A549 (cell line): Measurements from ENCODE around the gene TEC.

Experiments
- EP300 ChIP-seq, 2 experiments: fragments of >200 bp; sonication (Bioruptor Twin); formaldehyde crosslinking; IDR thresholded peaks; 2 replicates in 1 of 2; 3 replicates in 1 of 2; pipeline ENCODE4 v1.6.1; 2016 to 2017
- GATA3 ChIP-seq: IDR thresholded peaks from 2 replicates; pipeline ENCODE4 v1.6.1; 2012; ENCODE audit warnings: borderline replicate concordance
- JUN ChIP-seq, 2 experiments: fragments of >200 bp; sonication (Bioruptor Twin); formaldehyde crosslinking; IDR thresholded peaks; 2 replicates in 1 of 2; 3 replicates in 1 of 2; pipeline ENCODE4 v1.6.1; 2016 to 2017
- KDM1A ChIP-seq: fragments of 200-600 bp; sonication (generic); IDR thresholded peaks from 2 replicates; pipeline ENCODE4 v1.6.1; 2016; ENCODE audit warnings: low read depth, mild to moderate bottlenecking
- NFE2L2 ChIP-seq: fragments of 150-350 bp; conservative IDR thresholded peaks from 2 replicates; pipeline ENCODE4 v1.6.1; 2014; ENCODE audit warnings: low read length
- POLR2A ChIP-seq: IDR thresholded peaks from 2 replicates; pipeline ENCODE4 v1.6.1; 2012; ENCODE audit warnings: mild to moderate bottlenecking, low read length
- RAD21 ChIP-seq, 2 experiments: fragments of >200 bp in 1 of 2; sonication (Bioruptor Twin) in 1 of 2; formaldehyde crosslinking in 1 of 2; IDR thresholded peaks in 1 of 2; conservative IDR thresholded peaks in 1 of 2; 2 replicates in 1 of 2; 3 replicates in 1 of 2; pipeline ENCODE4 v1.6.1; 2012 to 2018; ENCODE audit warnings: inconsistent platforms in 1 of 2
- RFX5 ChIP-seq: fragments of 450-650 bp; IDR thresholded peaks from 2 replicates; pipeline ENCODE4 v1.7.1; 2014; ENCODE audit warnings: antibody characterized with exemption, mild to moderate bottlenecking, moderate library complexity
- SMC3 ChIP-seq: fragments of >200 bp; sonication (Bioruptor Twin); formaldehyde crosslinking; IDR thresholded peaks from 3 replicates; pipeline ENCODE4 v1.6.1; 2018; ENCODE audit warnings: inconsistent platforms
- ZFP36 ChIP-seq: fragments of 450-650 bp; IDR thresholded peaks from 2 replicates; pipeline ENCODE4 v1.6.1; 2014; ENCODE audit warnings: borderline replicate concordance; ENCODE audit not compliant: partially characterized antibody
- ZSCAN20 ChIP-seq: fragments of 250-450 bp; sonication (Bioruptor Pico); IDR thresholded peaks from 2 replicates; pipeline ENCODE4 v1.8.0; 2022; ENCODE audit warnings: mild to moderate bottlenecking, moderate library complexity
- TF ChIP-seq, protein P1 (sequence below): fragments of >200 bp; sonication (Bioruptor Twin); formaldehyde crosslinking; IDR thresholded peaks from 3 replicates; pipeline ENCODE4 v1.5.1; 2016
- TF ChIP-seq, protein P2 (sequence below): fragments of 250-450 bp; sonication (Bioruptor Pico); IDR thresholded peaks from 2 replicates; pipeline ENCODE4 v1.5.0; 2021; ENCODE audit warnings: mild to moderate bottlenecking, moderate library complexity, borderline replicate concordance

DNA sequence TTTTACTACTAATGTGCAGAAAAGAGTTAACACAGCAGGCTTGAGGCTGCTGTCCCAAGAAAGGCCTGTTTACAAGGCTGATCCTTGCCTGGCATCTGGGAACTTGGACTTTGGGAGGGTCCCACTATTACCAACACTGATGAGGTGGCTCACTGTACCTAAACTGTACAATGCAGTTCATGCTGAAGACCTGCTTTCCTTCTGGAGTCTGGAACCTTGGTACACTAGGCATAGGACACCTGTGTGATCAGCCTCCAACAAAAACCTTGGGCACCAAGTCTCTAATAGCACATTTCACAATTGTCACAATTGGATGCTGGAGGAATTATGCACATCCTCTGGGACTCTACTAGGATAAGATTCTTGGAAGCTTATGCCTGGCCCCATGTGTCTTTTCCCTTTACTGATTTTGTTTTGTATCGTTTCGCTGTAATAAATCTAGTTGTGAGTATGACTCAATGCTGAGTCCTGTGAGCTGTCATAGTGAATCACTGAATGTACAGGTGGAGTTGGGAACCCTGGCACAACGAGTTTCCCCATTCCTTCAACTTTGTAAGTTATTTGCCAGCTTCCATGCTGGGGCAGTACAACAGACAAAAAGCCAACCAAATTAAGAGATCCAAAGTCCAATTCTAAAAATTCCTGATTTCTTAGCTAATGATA, 45.9 kb downstream of the TEC start:
- TF ChIP-seq KDM1A (no peak), SMC3 (no peak), NFE2L2 (no peak), POLR2A (no peak), RFX5 (no peak), EP300 (IDR thresholded peaks at IDR 0.05) (no peak), GATA3 (no peak), ZSCAN20 (CRISPR knock-in tag) (no peak), RAD21 (conservative IDR thresholded peaks at IDR 0.05 in 1 of 2, IDR thresholded peaks at IDR 0.05 in 1 of 2) (no peak), ZFP36 (no peak), JUN (IDR thresholded peaks at IDR 0.05) (no peak)
- TF ChIP-seq, protein P1, sequence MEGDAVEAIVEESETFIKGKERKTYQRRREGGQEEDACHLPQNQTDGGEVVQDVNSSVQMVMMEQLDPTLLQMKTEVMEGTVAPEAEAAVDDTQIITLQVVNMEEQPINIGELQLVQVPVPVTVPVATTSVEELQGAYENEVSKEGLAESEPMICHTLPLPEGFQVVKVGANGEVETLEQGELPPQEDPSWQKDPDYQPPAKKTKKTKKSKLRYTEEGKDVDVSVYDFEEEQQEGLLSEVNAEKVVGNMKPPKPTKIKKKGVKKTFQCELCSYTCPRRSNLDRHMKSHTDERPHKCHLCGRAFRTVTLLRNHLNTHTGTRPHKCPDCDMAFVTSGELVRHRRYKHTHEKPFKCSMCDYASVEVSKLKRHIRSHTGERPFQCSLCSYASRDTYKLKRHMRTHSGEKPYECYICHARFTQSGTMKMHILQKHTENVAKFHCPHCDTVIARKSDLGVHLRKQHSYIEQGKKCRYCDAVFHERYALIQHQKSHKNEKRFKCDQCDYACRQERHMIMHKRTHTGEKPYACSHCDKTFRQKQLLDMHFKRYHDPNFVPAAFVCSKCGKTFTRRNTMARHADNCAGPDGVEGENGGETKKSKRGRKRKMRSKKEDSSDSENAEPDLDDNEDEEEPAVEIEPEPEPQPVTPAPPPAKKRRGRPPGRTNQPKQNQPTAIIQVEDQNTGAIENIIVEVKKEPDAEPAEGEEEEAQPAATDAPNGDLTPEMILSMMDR: no peak
- TF ChIP-seq, protein P2, sequence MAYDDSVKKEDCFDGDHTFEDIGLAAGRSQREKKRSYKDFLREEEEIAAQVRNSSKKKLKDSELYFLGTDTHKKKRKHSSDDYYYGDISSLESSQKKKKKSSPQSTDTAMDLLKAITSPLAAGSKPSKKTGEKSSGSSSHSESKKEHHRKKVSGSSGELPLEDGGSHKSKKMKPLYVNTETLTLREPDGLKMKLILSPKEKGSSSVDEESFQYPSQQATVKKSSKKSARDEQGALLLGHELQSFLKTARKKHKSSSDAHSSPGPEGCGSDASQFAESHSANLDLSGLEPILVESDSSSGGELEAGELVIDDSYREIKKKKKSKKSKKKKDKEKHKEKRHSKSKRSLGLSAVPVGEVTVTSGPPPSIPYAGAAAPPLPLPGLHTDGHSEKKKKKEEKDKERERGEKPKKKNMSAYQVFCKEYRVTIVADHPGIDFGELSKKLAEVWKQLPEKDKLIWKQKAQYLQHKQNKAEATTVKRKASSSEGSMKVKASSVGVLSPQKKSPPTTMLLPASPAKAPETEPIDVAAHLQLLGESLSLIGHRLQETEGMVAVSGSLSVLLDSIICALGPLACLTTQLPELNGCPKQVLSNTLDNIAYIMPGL: no peak
